ENCODE measurements around the gene PAQR5. TPM values are rescaled to one million over a fixed set of nuclear protein-coding genes. Genes with fewer than 3 reads are reported as not detected.
"Not testable (repeated sequence)": the region's sequence is repeated elsewhere in the genome, so short reads cannot be mapped to it uniquely, and the experiment has no call there.

Gene PAQR5
- total RNA-seq, 4 donors from 2014 or later = 6.4 to 39.8 (median 14.4) TPM

DNA sequence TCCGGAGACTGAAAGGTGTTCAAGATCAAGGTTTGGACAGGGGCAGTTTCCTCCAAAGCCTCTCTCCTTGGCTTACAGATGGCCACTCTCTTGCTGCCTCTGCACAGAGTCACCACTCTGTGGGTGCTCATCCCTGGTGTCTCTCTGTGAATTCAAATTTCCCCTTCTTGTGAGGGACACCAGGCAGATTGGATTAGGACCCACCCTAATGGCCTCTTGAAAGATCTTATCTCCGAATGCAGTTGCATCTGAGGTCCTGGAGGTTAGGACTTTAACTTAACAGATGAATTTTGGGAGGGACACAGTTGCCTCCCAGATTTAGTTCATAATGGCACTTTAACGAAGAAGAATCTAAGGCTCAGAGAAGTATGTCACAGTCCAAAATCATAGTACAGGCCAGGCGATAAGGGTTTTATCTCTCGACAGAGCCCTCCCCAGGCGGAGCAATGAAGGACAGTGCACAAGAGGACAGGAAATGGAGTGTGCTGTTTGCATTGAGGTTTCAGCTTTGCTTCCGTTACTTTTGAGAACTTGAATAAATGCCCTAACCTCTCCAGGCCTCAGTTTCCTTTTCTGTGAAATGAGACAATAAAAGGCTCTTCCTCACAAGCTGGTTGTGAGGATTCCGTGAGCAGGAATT is 76.6 kb downstream of the PAQR5 start:
- no peaks in the 10 kb centered on the region for H3K4me1 ChIP-seq
- H3K27me3 ChIP-seq = no peaks in the 10 kb centered on the region
- no peak for DNase-seq
- 77 to 78% methylated on average over 7 to 8 of the region's 8 CpGs for WGBS, 2 donors
- H3K27ac ChIP-seq = no peak overlapping the region
- TF ChIP-seq, protein P1, sequence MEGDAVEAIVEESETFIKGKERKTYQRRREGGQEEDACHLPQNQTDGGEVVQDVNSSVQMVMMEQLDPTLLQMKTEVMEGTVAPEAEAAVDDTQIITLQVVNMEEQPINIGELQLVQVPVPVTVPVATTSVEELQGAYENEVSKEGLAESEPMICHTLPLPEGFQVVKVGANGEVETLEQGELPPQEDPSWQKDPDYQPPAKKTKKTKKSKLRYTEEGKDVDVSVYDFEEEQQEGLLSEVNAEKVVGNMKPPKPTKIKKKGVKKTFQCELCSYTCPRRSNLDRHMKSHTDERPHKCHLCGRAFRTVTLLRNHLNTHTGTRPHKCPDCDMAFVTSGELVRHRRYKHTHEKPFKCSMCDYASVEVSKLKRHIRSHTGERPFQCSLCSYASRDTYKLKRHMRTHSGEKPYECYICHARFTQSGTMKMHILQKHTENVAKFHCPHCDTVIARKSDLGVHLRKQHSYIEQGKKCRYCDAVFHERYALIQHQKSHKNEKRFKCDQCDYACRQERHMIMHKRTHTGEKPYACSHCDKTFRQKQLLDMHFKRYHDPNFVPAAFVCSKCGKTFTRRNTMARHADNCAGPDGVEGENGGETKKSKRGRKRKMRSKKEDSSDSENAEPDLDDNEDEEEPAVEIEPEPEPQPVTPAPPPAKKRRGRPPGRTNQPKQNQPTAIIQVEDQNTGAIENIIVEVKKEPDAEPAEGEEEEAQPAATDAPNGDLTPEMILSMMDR (IDR thresholded peaks at IDR 0.05) = no peak
- no peak for TF ChIP-seq POLR2A (IDR thresholded peaks at IDR 0.05)
- no peaks in the 10 kb centered on the region for H3K9me3 ChIP-seq
- intact Hi-C loops (cut with DNase I) = no loop called here
- no peak overlapping the region for H3K4me3 ChIP-seq
- peaks cover 0 to 7% (median 0%) of the 10 kb centered on the region in 3 donors for H3K36me3 ChIP-seq

GRCh38 chr15:69377216-69377970 is 78.7 kb downstream of the PAQR5 start:
- WGBS, 2 donors = 83 to 91% methylated on average over 5 to 7 of the region's 8 CpGs
- Histone ChIP-seq H3K27ac (no peak overlapping the region), H3K27me3 (no peaks in the 10 kb centered on the region), H3K36me3 (peaks cover 0 to 23% (median 0%) of the 10 kb centered on the region in 3 donors), H3K4me3 (no peak overlapping the region), H3K9me3 (no peaks in the 10 kb centered on the region), H3K4me1 (no peaks in the 10 kb centered on the region)
- intact Hi-C loops (cut with DNase I) = no loop called here
- TF ChIP-seq POLR2A (IDR thresholded peaks at IDR 0.05) = no peak
- TF ChIP-seq, protein P1 (IDR thresholded peaks at IDR 0.05) = no peak
- no peak for DNase-seq

- no peak for DNase-seq
- H3K27me3 ChIP-seq = no peaks in the 10 kb centered on the region
- H3K36me3 ChIP-seq = peaks cover 0 to 23% (median 0%) of the 10 kb centered on the region in 3 donors
- H3K4me1 ChIP-seq = no peaks in the 10 kb centered on the region
- intact Hi-C loops (cut with DNase I) = no loop called here
- H3K9me3 ChIP-seq = no peaks in the 10 kb centered on the region
- no peak overlapping the region for H3K27ac ChIP-seq
- WGBS, 2 donors = 78 to 82% methylated on average over 4 to 5 of the region's 9 CpGs
- TF ChIP-seq POLR2A (IDR thresholded peaks at IDR 0.05) = no peak
- TF ChIP-seq, protein P1 (IDR thresholded peaks at IDR 0.05) = no peak
- no peak overlapping the region for H3K4me3 ChIP-seq
These were observed 81.5 kb downstream of the PAQR5 start for GRCh38 chr15:69380100-69380725.

- Histone ChIP-seq H3K9me3 (no peaks in the 10 kb centered on the region), H3K27me3 (no peaks in the 10 kb centered on the region), H3K4me3 (no peak overlapping the region), H3K27ac (no peak overlapping the region), H3K36me3 (peaks cover 0 to 23% (median 0%) of the 10 kb centered on the region in 3 donors), H3K4me1 (no peaks in the 10 kb centered on the region)
- TF ChIP-seq, protein P1 (IDR thresholded peaks at IDR 0.05) = no peak
- no peak for TF ChIP-seq POLR2A (IDR thresholded peaks at IDR 0.05)
- WGBS, 2 donors = 93 to 95% methylated on average over 8 to 10 of the region's 10 CpGs
- intact Hi-C loops (cut with DNase I) = no loop called here
- no peak for DNase-seq
These were observed 82.0 kb downstream of the PAQR5 start for GRCh38 chr15:69380726-69381105.

DNA sequence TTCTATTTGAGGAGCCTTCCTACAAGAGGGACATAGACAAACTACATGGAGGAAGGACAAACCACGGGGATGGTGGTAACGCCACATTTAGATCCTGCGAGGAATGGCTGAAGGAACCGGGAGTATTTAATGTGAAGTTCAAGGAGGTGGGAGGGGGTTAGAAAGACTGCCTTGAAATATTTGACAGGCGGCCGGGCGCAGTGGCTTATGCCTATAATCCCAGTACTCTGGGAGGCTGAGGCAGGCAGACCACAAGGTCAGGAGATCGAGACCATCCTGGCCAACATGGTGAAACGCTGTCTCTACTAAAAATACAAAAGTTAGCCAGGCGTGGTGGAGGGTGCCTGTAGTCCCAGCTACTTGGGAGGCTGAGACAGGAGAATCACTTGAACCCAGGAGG is 83.5 kb downstream of the PAQR5 start:
- WGBS, 2 donors = 86 to 96% methylated on average over 10 of the region's 10 CpGs
- DNase-seq; intact Hi-C loops (cut with DNase I): not testable (repeated sequence)

GRCh38 chr15:69384066-69384465 is 85.4 kb downstream of the PAQR5 start:
- H3K27ac ChIP-seq; intact Hi-C loops (cut with DNase I); H3K4me3 ChIP-seq; H3K9me3 ChIP-seq; H3K27me3 ChIP-seq; DNase-seq: not testable (repeated sequence)
- Histone ChIP-seq H3K36me3 (peaks cover 0 to 23% (median 0%) of the 10 kb centered on the region in 3 donors), H3K4me1 (peaks cover 0 to 15% (median 0%) of the 10 kb centered on the region in 3 donors)
- 86 to 87% methylated on average over 3 to 9 of the region's 18 CpGs for WGBS, 2 donors

More for the DNA sequence above, 83.5 kb downstream of the PAQR5 start:
- not testable (repeated sequence) for H3K27me3 ChIP-seq, H3K27ac ChIP-seq, H3K4me3 ChIP-seq, H3K4me1 ChIP-seq, H3K9me3 ChIP-seq
- peaks cover 0 to 23% (median 0%) of the 10 kb centered on the region in 3 donors for H3K36me3 ChIP-seq
